ENCODE data around the gene PRTN3.

- no peak for TF ChIP-seq ZNF384 (IDR thresholded peaks at IDR 0.05)
- no peak for TF ChIP-seq L3MBTL2 (conservative IDR thresholded peaks at IDR 0.05)
- no peak for TF ChIP-seq SUZ12 (IDR thresholded peaks at IDR 0.05)
- TF ChIP-seq LEF1 (IDR thresholded peaks at IDR 0.05; ENCODE audit: borderline replicate concordance) = no peak
- no peak for TF ChIP-seq PKNOX1 (IDR thresholded peaks at IDR 0.05)
- TF ChIP-seq FOXK2 (IDR thresholded peaks at IDR 0.05) = no peak
- no peak for TF ChIP-seq FOXA1 (IDR thresholded peaks at IDR 0.05)
- TF ChIP-seq NFRKB (IDR thresholded peaks at IDR 0.05) = no peak
- TF ChIP-seq HDGF (IDR thresholded peaks at IDR 0.05; ENCODE audit: borderline replicate concordance) = no peak
- TF ChIP-seq SP1 (IDR thresholded peaks at IDR 0.05) = no peak
- no peak for TF ChIP-seq FOXM1 (IDR thresholded peaks at IDR 0.05; ENCODE audit: borderline replicate concordance)
These were observed 49.0 kb downstream of the PRTN3 start for GRCh38 chr19:889662-890295.
